ENCODE results near the gene DNASE1.

The DNASE1 gene

DNA sequence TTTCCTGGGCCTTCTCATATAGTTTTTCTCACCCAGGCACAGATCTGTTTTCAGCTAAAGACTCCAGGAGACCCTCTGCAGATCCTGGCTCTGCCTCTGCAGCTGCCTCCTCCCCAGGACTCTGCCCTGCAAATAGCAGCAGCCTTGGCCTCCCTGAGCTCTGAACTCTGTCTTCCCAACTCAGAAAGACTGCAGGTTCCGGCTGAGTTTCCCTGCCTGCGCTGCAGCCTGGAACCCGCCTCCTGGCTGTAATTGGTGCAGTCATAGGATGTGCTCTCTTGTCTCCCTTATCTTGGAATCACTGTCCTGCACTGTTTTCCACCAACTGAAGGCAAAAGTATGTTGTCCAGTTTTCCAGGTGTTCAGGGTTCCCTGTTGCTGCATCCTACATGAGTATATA lies 14.3 kb upstream of the DNASE1 start:
- H2BK5ac ChIP-seq (ENCODE audit: low read length), result no peak overlapping the region
- no peak overlapping the region for H2BK15ac ChIP-seq (replicated peaks; ENCODE audit: low read depth)
- H3K36me3 ChIP-seq (ENCODE audit: control insufficient read depth, insufficient read depth, low read length), result no peaks in the 10 kb centered on the region
- no peaks in the 10 kb centered on the region for H3K27me3 ChIP-seq (ENCODE audit: insufficient read depth, low read length, poor library complexity)
- DNase-seq, result no peak
- H3K27ac ChIP-seq (ENCODE audit: low read depth, low read length), result no peak overlapping the region
- peaks cover 10% of the 10 kb centered on the region for H3K4me1 ChIP-seq (ENCODE audit: control insufficient read depth, low read depth, low read length)
- H2BK120ac ChIP-seq (ENCODE audit: low read depth, low read length), result no peak overlapping the region
- no peak overlapping the region for H2AK5ac ChIP-seq (ENCODE audit: low read length)
- no peak overlapping the region for H3K9ac ChIP-seq (ENCODE audit: low read length)
- peaks cover 2% of the 10 kb centered on the region for H3K79me1 ChIP-seq (ENCODE audit: low read length)
- H3K23ac ChIP-seq (ENCODE audit: low read length), result no peak overlapping the region
- no peak overlapping the region for H3K4me3 ChIP-seq (ENCODE audit: low read length)
- H3K18ac ChIP-seq (ENCODE audit: low read length), result no peak overlapping the region
- no peak overlapping the region for H4K8ac ChIP-seq (ENCODE audit: low read depth, low read length)
- H3K4ac ChIP-seq (ENCODE audit: low read depth, low read length), result no peak overlapping the region
- WGBS (ENCODE audit: extremely low coverage, insufficient coverage, low lambda C conversion rate), result no CpG with 5 or more reads among the region's 3 CpGs
- no peak overlapping the region for H3K56ac ChIP-seq (ENCODE audit: low read length)
- H4K5ac ChIP-seq (ENCODE audit: low read length), result no peak overlapping the region
- no peak overlapping the region for H3K4me2 ChIP-seq (ENCODE audit: low read length)
- no peaks in the 10 kb centered on the region for H3K79me2 ChIP-seq (ENCODE audit: control insufficient read depth, insufficient read depth, low read length)

DNA sequence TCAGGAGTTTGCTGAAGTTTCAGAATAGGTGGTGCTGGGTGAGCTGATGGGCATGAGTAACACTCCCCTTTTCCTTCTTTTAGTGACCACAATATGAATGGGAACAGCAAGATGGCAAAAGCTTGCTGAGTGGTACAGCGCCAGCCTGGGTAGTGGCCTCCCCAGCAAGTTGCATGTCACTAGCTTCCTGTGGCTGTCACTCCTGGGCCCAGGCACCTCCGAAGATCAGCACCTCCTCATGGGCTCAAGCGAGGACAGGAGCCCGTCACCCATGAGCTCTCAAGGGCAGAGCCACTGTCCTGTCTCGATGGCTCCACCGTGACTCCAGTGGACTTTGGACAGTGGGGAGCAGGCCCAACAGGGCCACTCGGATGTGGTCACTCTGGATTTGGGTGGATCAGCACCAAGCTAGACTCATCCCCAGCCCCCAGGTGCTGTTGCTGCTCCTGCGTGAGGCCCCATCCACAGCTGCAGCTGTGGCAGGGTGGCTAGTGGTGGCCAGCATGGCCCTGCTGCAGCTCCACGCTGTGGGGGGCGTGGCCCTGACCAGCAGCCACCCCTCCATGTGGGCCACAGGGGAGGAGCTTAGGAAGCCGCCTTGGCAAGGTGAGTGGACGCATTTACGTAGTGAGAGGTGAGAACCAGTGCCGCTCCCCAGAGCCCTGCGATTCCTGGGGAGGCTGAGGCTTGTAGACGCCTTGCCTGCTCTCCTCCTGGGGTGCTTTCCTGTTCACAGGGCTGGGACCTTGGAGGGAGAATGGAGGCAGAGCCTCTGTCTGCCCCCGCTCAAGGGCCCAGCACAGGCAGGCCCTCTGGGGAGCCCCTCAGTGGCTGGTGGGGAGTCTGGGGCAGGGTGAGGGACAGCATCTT lies 13.6 kb upstream of the DNASE1 start:
- WGBS (ENCODE audit: extremely low coverage, insufficient coverage, low lambda C conversion rate), result no CpG with 5 or more reads among the region's 17 CpGs
- H3K4me1 ChIP-seq (ENCODE audit: control insufficient read depth, low read depth, low read length), result peaks cover 13% of the 10 kb centered on the region

DNA sequence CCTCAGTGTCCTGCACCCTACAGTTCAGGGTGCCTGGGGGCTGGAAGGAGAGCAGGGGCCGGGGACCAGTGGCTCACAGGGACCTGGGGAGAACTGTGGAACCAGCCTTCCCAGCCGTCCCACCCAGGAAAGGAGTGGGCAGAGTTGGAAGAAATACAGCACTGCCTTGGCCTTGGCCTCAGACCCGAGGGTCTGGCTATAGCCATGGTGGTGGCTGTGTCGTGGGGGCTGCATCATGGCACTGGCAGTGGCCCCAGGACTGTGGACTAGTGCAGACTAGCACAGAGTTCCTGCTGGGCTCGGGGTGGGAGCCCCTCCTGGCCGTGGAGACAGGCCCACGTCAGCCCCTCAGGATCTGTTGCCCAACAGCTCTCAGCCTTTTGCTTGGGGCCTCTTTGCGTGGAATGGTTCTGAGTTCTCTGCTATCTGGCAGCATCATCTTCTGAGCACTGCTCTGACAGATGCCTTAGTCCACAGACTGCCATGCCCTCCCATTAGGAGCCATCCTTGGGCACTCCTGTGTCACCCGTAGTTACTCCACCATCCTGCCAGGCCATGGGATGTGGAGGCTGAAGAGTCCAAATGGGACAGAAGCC lies 12.6 kb upstream of the DNASE1 start:
- no peak overlapping the region for H3K9ac ChIP-seq (ENCODE audit: low read length)
- peaks cover 2% of the 10 kb centered on the region for H3K79me1 ChIP-seq (ENCODE audit: low read length)
- H3K79me2 ChIP-seq (ENCODE audit: control insufficient read depth, insufficient read depth, low read length), result no peaks in the 10 kb centered on the region
- H2AK5ac ChIP-seq (ENCODE audit: low read length), result no peak overlapping the region
- no peak overlapping the region for H3K27ac ChIP-seq (ENCODE audit: low read depth, low read length)
- H4K8ac ChIP-seq (ENCODE audit: low read depth, low read length), result no peak overlapping the region
- H3K27me3 ChIP-seq (ENCODE audit: insufficient read depth, low read length, poor library complexity), result no peaks in the 10 kb centered on the region
- no peak overlapping the region for H3K4ac ChIP-seq (ENCODE audit: low read depth, low read length)
- H4K5ac ChIP-seq (ENCODE audit: low read length), result no peak overlapping the region
- H3K4me1 ChIP-seq (ENCODE audit: control insufficient read depth, low read depth, low read length), result peaks cover 13% of the 10 kb centered on the region
- H3K56ac ChIP-seq (ENCODE audit: low read length), result peak overlapping the region; percentile 27
- no peak overlapping the region for H2BK15ac ChIP-seq (replicated peaks; ENCODE audit: low read depth)
- no peak for DNase-seq
- H3K4me2 ChIP-seq (ENCODE audit: low read length), result no peak overlapping the region
- H3K4me3 ChIP-seq (ENCODE audit: low read length), result no peak overlapping the region
- WGBS (ENCODE audit: extremely low coverage, insufficient coverage, low lambda C conversion rate), result no CpG with 5 or more reads among the region's 9 CpGs
- H3K18ac ChIP-seq (ENCODE audit: low read length), result no peak overlapping the region
- H3K36me3 ChIP-seq (ENCODE audit: control insufficient read depth, insufficient read depth, low read length), result no peaks in the 10 kb centered on the region
- H2BK5ac ChIP-seq (ENCODE audit: low read length), result no peak overlapping the region
- H3K23ac ChIP-seq (ENCODE audit: low read length), result no peak overlapping the region
- no peak overlapping the region for H2BK120ac ChIP-seq (ENCODE audit: low read depth, low read length)

More for the DNA sequence above, 13.6 kb upstream of the DNASE1 start:
- Histone ChIP-seq H3K4ac (ENCODE audit: low read depth, low read length) (no peak overlapping the region), H3K4me3 (ENCODE audit: low read length) (no peak overlapping the region), H3K56ac (ENCODE audit: low read length) (no peak overlapping the region), H3K23ac (ENCODE audit: low read length) (no peak overlapping the region), H3K27me3 (ENCODE audit: insufficient read depth, low read length, poor library complexity) (no peaks in the 10 kb centered on the region), H4K5ac (ENCODE audit: low read length) (no peak overlapping the region), H2BK120ac (ENCODE audit: low read depth, low read length) (no peak overlapping the region), H3K4me2 (ENCODE audit: low read length) (no peak overlapping the region), H4K8ac (ENCODE audit: low read depth, low read length) (no peak overlapping the region), H3K79me2 (ENCODE audit: control insufficient read depth, insufficient read depth, low read length) (no peaks in the 10 kb centered on the region), H3K9ac (ENCODE audit: low read length) (no peak overlapping the region), H2BK15ac (replicated peaks; ENCODE audit: low read depth) (no peak overlapping the region), H3K79me1 (ENCODE audit: low read length) (peaks cover 2% of the 10 kb centered on the region), H3K18ac (ENCODE audit: low read length) (no peak overlapping the region), H3K36me3 (ENCODE audit: control insufficient read depth, insufficient read depth, low read length) (no peaks in the 10 kb centered on the region), H2BK5ac (ENCODE audit: low read length) (no peak overlapping the region), H2AK5ac (ENCODE audit: low read length) (no peak overlapping the region), H3K27ac (ENCODE audit: low read depth, low read length) (no peak overlapping the region)
- no peak for DNase-seq

DNA sequence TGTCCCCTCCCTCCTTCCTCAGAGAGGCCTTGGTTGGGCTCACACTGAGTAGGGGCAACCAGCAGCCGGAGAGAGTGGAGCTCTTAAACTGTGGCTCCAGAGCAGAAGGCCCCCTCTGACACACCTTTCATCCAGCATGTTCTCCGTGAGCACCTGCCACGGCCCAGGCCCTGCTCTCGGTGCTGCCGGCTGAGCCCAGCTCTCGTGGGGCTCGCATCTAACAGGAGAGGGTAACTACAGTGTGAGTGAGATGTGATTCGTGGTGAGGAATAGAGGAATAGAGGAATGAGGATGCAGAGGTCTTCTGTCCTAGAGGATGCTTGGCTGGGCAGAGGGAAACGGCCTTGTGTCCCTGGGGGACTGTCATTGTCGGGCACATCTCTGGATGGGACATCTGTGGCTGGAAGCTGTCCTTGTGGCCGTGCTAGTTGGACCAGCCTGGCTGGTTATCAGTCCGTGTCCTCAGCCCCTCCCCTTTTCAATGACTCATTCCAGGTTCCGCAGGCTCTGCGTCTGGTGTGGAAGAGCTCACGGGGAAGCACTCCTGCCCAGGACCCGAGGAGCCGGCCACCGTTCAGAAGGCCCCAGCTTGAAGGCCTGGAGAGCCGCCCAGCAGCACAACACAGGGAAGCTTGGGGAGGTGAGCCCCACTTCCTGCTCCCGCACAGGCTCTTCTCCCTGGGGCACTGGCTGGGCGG lies 11.9 kb upstream of the DNASE1 start:
- Histone ChIP-seq H3K36me3 (ENCODE audit: control insufficient read depth, insufficient read depth, low read length) (no peaks in the 10 kb centered on the region), H4K5ac (ENCODE audit: low read length) (no peak overlapping the region), H2BK5ac (ENCODE audit: low read length) (no peak overlapping the region), H3K18ac (ENCODE audit: low read length) (no peak overlapping the region), H3K56ac (ENCODE audit: low read length) (peak overlapping the region; percentile 27), H2AK5ac (ENCODE audit: low read length) (no peak overlapping the region), H4K8ac (ENCODE audit: low read depth, low read length) (no peak overlapping the region), H3K27ac (ENCODE audit: low read depth, low read length) (no peak overlapping the region), H3K4me1 (ENCODE audit: control insufficient read depth, low read depth, low read length) (peaks cover 10% of the 10 kb centered on the region), H2BK15ac (replicated peaks; ENCODE audit: low read depth) (no peak overlapping the region), H3K79me1 (ENCODE audit: low read length) (peaks cover 2% of the 10 kb centered on the region), H3K23ac (ENCODE audit: low read length) (no peak overlapping the region), H3K27me3 (ENCODE audit: insufficient read depth, low read length, poor library complexity) (no peaks in the 10 kb centered on the region), H3K9ac (ENCODE audit: low read length) (no peak overlapping the region), H3K79me2 (ENCODE audit: control insufficient read depth, insufficient read depth, low read length) (no peaks in the 10 kb centered on the region), H3K4me2 (ENCODE audit: low read length) (no peak overlapping the region), H3K4ac (ENCODE audit: low read depth, low read length) (no peak overlapping the region), H2BK120ac (ENCODE audit: low read depth, low read length) (no peak overlapping the region), H3K4me3 (ENCODE audit: low read length) (no peak overlapping the region)
- DNase-seq, result peak; percentile 79
- WGBS (ENCODE audit: extremely low coverage, insufficient coverage, low lambda C conversion rate), result no CpG with 5 or more reads among the region's 21 CpGs

DNA sequence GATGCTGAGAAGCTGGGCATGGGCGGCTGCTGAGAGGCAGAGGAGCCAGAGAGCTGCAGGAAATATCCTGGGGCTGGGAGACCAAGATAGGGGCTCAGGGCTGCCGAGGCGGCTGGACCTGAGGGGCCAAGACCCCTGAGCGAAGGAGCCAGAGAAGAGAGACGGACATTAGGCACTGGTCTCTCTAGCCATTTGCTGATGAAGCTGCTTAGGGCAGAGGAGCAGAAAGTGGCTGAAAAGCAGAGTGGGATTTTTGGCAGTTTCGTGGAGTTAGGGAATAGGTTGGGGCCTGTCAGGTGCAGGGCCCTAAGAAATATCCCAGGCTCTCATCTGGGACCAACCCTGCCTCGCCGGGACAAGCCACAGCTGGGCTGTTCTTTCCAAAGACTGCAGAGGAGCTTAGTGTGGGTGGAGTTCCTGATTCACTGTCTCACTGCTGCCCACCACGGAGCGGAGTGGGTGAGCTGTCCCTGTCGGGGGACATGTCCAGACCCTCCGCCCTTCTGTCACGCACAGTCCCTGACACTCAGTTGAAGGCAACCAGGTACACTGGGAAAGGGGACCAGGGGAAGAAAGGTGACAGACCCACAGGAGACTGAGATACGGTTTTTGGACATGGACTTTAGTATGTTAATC lies 11.3 kb upstream of the DNASE1 start:
- no peak overlapping the region for H4K5ac ChIP-seq (ENCODE audit: low read length)
- H3K4me3 ChIP-seq (ENCODE audit: low read length), result no peak overlapping the region
- DNase-seq, result no peak
- WGBS (ENCODE audit: extremely low coverage, insufficient coverage, low lambda C conversion rate), result no CpG with 5 or more reads among the region's 14 CpGs
- no peak overlapping the region for H2BK15ac ChIP-seq (replicated peaks; ENCODE audit: low read depth)
- H3K18ac ChIP-seq (ENCODE audit: low read length), result no peak overlapping the region
- H3K9ac ChIP-seq (ENCODE audit: low read length), result no peak overlapping the region
- no peak overlapping the region for H3K4ac ChIP-seq (ENCODE audit: low read depth, low read length)
- H3K4me2 ChIP-seq (ENCODE audit: low read length), result no peak overlapping the region
- no peak overlapping the region for H2AK5ac ChIP-seq (ENCODE audit: low read length)
- no peak overlapping the region for H3K56ac ChIP-seq (ENCODE audit: low read length)
- H2BK120ac ChIP-seq (ENCODE audit: low read depth, low read length), result no peak overlapping the region
- no peak overlapping the region for H3K23ac ChIP-seq (ENCODE audit: low read length)
- H4K8ac ChIP-seq (ENCODE audit: low read depth, low read length), result no peak overlapping the region
- peaks cover 8% of the 10 kb centered on the region for H3K4me1 ChIP-seq (ENCODE audit: control insufficient read depth, low read depth, low read length)
- H2BK5ac ChIP-seq (ENCODE audit: low read length), result no peak overlapping the region
- H3K79me2 ChIP-seq (ENCODE audit: control insufficient read depth, insufficient read depth, low read length), result no peaks in the 10 kb centered on the region
- no peak overlapping the region for H3K27ac ChIP-seq (ENCODE audit: low read depth, low read length)
- H3K79me1 ChIP-seq (ENCODE audit: low read length), result peaks cover 2% of the 10 kb centered on the region
- H3K27me3 ChIP-seq (ENCODE audit: insufficient read depth, low read length, poor library complexity), result no peaks in the 10 kb centered on the region
- no peaks in the 10 kb centered on the region for H3K36me3 ChIP-seq (ENCODE audit: control insufficient read depth, insufficient read depth, low read length)
